IMR-90 (cell line): ENCODE results near the gene RPS29. TPM values are rescaled to one million over a fixed set of nuclear protein-coding genes. Genes with fewer than 3 reads are reported as not detected.

Source experiments
- ATAC-seq: fragments of 200-7000 bp; cut with Tn5 transposase; 2 replicates; pipeline ENCODE4 v1.9.1; 2020; ENCODE audit warnings: low read depth, mild to moderate bottlenecking, moderate library complexity
- BruUV-seq: library from RNA; stranded (reverse); fragments of 400-500 nt; replicated peaks from 2 replicates; lab custom pipeline; 2021; lab: Mats Ljungman, UMichigan
- CTCF ChIA-PET: fragments of 300-600 bp; formaldehyde crosslinking; extraction: SDS; loops from one replicate; lab custom pipeline; 2021; ENCODE audit warnings: antibody characterized with exemption; lab: Yijun Ruan, JAX
- POLR2A ChIA-PET: fragments of 300-600 bp; sonication (Branson Sonifier 250); formaldehyde crosslinking; loops from one replicate; lab custom pipeline; 2022; ENCODE audit warnings: antibody characterized with exemption; ENCODE audit not compliant: unreplicated experiment; lab: Charles Lee
- DNase-seq: peaks from one replicate; pipeline ENCODE4 v3.0.0; 2013
- H2AFZ ChIP-seq: replicated peaks from 2 replicates; pipeline ENCODE3; 2013; ENCODE audit warnings: low read length, mild to moderate bottlenecking; ENCODE audit not compliant: poor library complexity
- H2AK5ac ChIP-seq: 2 replicates; pipeline ENCODE4 v1.6.1; 2013; ENCODE audit warnings: low read depth, low read length, inconsistent platforms
- H2AK9ac ChIP-seq: replicated peaks from 2 replicates; pipeline ENCODE3; 2013; ENCODE audit warnings: mild to moderate bottlenecking, low read depth, low read length, moderate library complexity; ENCODE audit not compliant: poor library complexity
- H2BK120ac ChIP-seq: 2 replicates; pipeline ENCODE4 v1.6.1; 2013; ENCODE audit warnings: low read depth, low read length, inconsistent platforms
- H2BK15ac ChIP-seq: 3 replicates; pipeline ENCODE4 v1.6.1; 2013; ENCODE audit warnings: low read depth, low read length, inconsistent platforms
- H2BK20ac ChIP-seq: 2 replicates; pipeline ENCODE4 v1.6.1; 2013; ENCODE audit warnings: low read depth, mild to moderate bottlenecking, inconsistent platforms, low read length, moderate library complexity
- H2BK5ac ChIP-seq: 2 replicates; pipeline ENCODE4 v1.6.1; 2013; ENCODE audit warnings: mild to moderate bottlenecking, low read depth, low read length, inconsistent platforms; ENCODE audit not compliant: poor library complexity, severe bottlenecking
- H3K14ac ChIP-seq: replicated peaks from 2 replicates; pipeline ENCODE4 v1.6.1; 2013; ENCODE audit warnings: low read depth, low read length, inconsistent platforms
- H3K18ac ChIP-seq: 2 replicates; pipeline ENCODE4 v1.6.1; 2013; ENCODE audit warnings: low read depth, low read length, control low read depth
- H3K23ac ChIP-seq: 2 replicates; pipeline ENCODE4 v1.6.1; 2013; ENCODE audit warnings: low read depth, low read length, inconsistent platforms
- H3K27ac ChIP-seq: 2 replicates; pipeline ENCODE4 v1.5.1; 2013; ENCODE audit warnings: mild to moderate bottlenecking, control low read depth, low read length; ENCODE audit not compliant: insufficient read depth
- H3K27me3 ChIP-seq: 2 replicates; pipeline ENCODE4 v1.6.1; 2013; ENCODE audit warnings: low read length; ENCODE audit not compliant: control insufficient read depth, insufficient read depth
- H3K36me3 ChIP-seq: 2 replicates; pipeline ENCODE4 v1.6.1; 2013; ENCODE audit warnings: low read length, mixed read lengths; ENCODE audit not compliant: control insufficient read depth, insufficient read depth
- H3K4ac ChIP-seq: 2 replicates; pipeline ENCODE4 v1.6.1; 2013; ENCODE audit warnings: low read depth, low read length, inconsistent platforms
- H3K4me1 ChIP-seq: 2 replicates; pipeline ENCODE4 v1.6.1; 2013; ENCODE audit warnings: low read length, mixed read lengths; ENCODE audit not compliant: control insufficient read depth, insufficient read depth
- H3K4me2 ChIP-seq: 2 replicates; pipeline ENCODE4 v1.6.1; 2013; ENCODE audit warnings: low read depth, mild to moderate bottlenecking, control low read depth, low read length, moderate library complexity
- H3K4me3 ChIP-seq: 2 replicates; pipeline ENCODE4 v1.5.1; 2013; ENCODE audit warnings: low read depth, mild to moderate bottlenecking, control low read depth, low read length, moderate library complexity; ENCODE audit not compliant: insufficient read depth
- H3K56ac ChIP-seq: 2 replicates; pipeline ENCODE4 v1.6.1; 2013; ENCODE audit warnings: low read length, inconsistent platforms; ENCODE audit not compliant: insufficient read depth; ENCODE audit errors: extremely low read depth
- H3K79me1 ChIP-seq, 2 experiments: 2 replicates each; pipeline ENCODE4 v1.6.1; 2013; ENCODE audit warnings: low read length in 2 of 2, inconsistent platforms in 1 of 2, low read depth in 1 of 2
- H3K9ac ChIP-seq: 2 replicates; pipeline ENCODE4 v1.6.1; 2013; ENCODE audit warnings: low read depth, low read length, control low read depth
- H3K9me1 ChIP-seq: 2 replicates; pipeline ENCODE4 v1.6.1; 2013; ENCODE audit warnings: low read length, inconsistent platforms; ENCODE audit not compliant: insufficient read depth
- H3K9me3 ChIP-seq: 2 replicates; pipeline ENCODE4 v1.6.1; 2013; ENCODE audit warnings: low read length; ENCODE audit not compliant: control insufficient read depth, insufficient read depth
- H4K20me1 ChIP-seq: 2 replicates; pipeline ENCODE4 v1.6.1; 2013; ENCODE audit warnings: low read length, inconsistent platforms; ENCODE audit not compliant: insufficient read depth
- H4K5ac ChIP-seq: 2 replicates; pipeline ENCODE4 v1.6.1; 2013; ENCODE audit warnings: mild to moderate bottlenecking, low read depth, low read length, control low read depth
- H4K8ac ChIP-seq, 2 experiments: 2 replicates each; pipeline ENCODE4 v1.6.1; 2013; ENCODE audit warnings: low read depth in 2 of 2, low read length in 2 of 2, control low read depth in 1 of 2, inconsistent platforms in 1 of 2
- H4K91ac ChIP-seq: 2 replicates; pipeline ENCODE4 v1.6.1; 2013; ENCODE audit warnings: low read depth, low read length, inconsistent platforms; ENCODE audit not compliant: insufficient read depth
- BHLHE40 ChIP-seq: fragments of 150-350 bp; IDR thresholded peaks from 2 replicates; pipeline ENCODE4 v1.6.1; 2016; ENCODE audit warnings: mild to moderate bottlenecking, low read depth, low read length
- CEBPB ChIP-seq: IDR thresholded peaks from 2 replicates; pipeline ENCODE4 v1.6.1; 2012; ENCODE audit warnings: low read depth, low read length, improper control_type of control experiment
- CHD1 ChIP-seq: IDR thresholded peaks from 2 replicates; pipeline ENCODE4 v1.6.1; 2012; ENCODE audit warnings: low read depth, low read length, improper control_type of control experiment
- CTCF ChIP-seq: conservative IDR thresholded peaks from 2 replicates; pipeline ENCODE4 v1.5.1; 2012; ENCODE audit warnings: mild to moderate bottlenecking, low read depth, low read length, improper control_type of control experiment
- ELK1 ChIP-seq: fragments of 150-350 bp; IDR thresholded peaks from 2 replicates; pipeline ENCODE4 v1.6.1; 2016; ENCODE audit warnings: low read depth, mild to moderate bottlenecking, low read length, moderate library complexity, borderline replicate concordance
- FOS ChIP-seq: fragments of 150-350 bp; IDR thresholded peaks from 2 replicates; pipeline ENCODE4 v1.6.1; 2016; ENCODE audit warnings: low read depth, low read length
- MAFK ChIP-seq: IDR thresholded peaks from 2 replicates; pipeline ENCODE4 v1.6.1; 2012; ENCODE audit warnings: low read depth, low read length, improper control_type of control experiment
- MAZ ChIP-seq: IDR thresholded peaks from 2 replicates; pipeline ENCODE4 v1.6.1; 2012; ENCODE audit warnings: low read depth, mild to moderate bottlenecking, low read length, improper control_type of control experiment, moderate library complexity, borderline replicate concordance
- MXI1 ChIP-seq: IDR thresholded peaks from 2 replicates; pipeline ENCODE4 v1.6.1; 2012; ENCODE audit warnings: low read depth, mild to moderate bottlenecking, low read length, moderate library complexity, borderline replicate concordance
- NFE2L2 ChIP-seq: fragments of 150-350 bp; IDR thresholded peaks from 2 replicates; pipeline ENCODE4 v1.6.1; 2016; ENCODE audit warnings: low read depth, mild to moderate bottlenecking, low read length
- POLR2A ChIP-seq: IDR thresholded peaks from 2 replicates; pipeline ENCODE4 v1.6.1; 2012; ENCODE audit warnings: mild to moderate bottlenecking, low read depth, low read length
- RAD21 ChIP-seq: IDR thresholded peaks from 2 replicates; pipeline ENCODE4 v1.6.1; 2012; ENCODE audit warnings: low read length, improper control_type of control experiment
- RCOR1 ChIP-seq: IDR thresholded peaks from 2 replicates; pipeline ENCODE4 v1.6.1; 2012; ENCODE audit warnings: mild to moderate bottlenecking, low read length, improper control_type of control experiment; ENCODE audit not compliant: insufficient replicate concordance
- RFX5 ChIP-seq: IDR thresholded peaks from 2 replicates; pipeline ENCODE4 v1.8.0; 2012; ENCODE audit warnings: low read depth, mild to moderate bottlenecking, low read length, moderate library complexity
- SMC3 ChIP-seq: fragments of 150-350 bp; IDR thresholded peaks from 2 replicates; pipeline ENCODE4 v1.6.1; 2016; ENCODE audit warnings: low read depth, mild to moderate bottlenecking, antibody characterized with exemption, low read length, moderate library complexity
- USF2 ChIP-seq: fragments of 150-350 bp; IDR thresholded peaks from 2 replicates; pipeline ENCODE4 v1.6.1; 2017; ENCODE audit warnings: mild to moderate bottlenecking, antibody characterized with exemption, low read length, low read depth
- WGBS, 2 experiments: methylation state at CpG; one replicate each; pipeline versions ENCODE4 v1.1.5 to v1.1.7; 2013; ENCODE audit warnings: missing lambda C conversion rate in 2 of 2; ENCODE audit not compliant: insufficient read length in 1 of 2; ENCODE audit errors: extremely low coverage in 2 of 2; 5-methylcytosine and 5-hydroxymethylcytosine counted together
- dilution Hi-C: fragments of 300-500 bp; cut with HindIII; formaldehyde crosslinking; loops from one replicate; pipeline ENCODE4 v1.14.3; 2018; ENCODE audit warnings: low sequenced_read_pairs; ENCODE audit not compliant: unreplicated experiment
- in situ Hi-C: fragments of 300-500 bp; cut with MboI; formaldehyde crosslinking; loops from 3 replicates; pipeline ENCODE4 v1.14.3; 2019; ENCODE audit warnings: low sequenced_read_pairs, inconsistent platforms, mixed read lengths
- intact Hi-C: fragments of 100-400 bp; cut with micrococcal nuclease; formaldehyde crosslinking; loops from 2 replicates; pipeline ENCODE4 v1.10.0; 2022
- polyA plus RNA-seq, 3 experiments: library from polyadenylated mRNA; depleted of rRNA; stranded (reverse); fragments of >200 nt; gene quantifications; 2 replicates each; pipeline ENCODE4 v1.2.3, GENCODE V29; 2012; ENCODE audit warnings: low replicate concordance in 1 of 3
- total RNA-seq: library from RNA; depleted of rRNA; stranded (reverse); fragments of >200 nt; gene quantifications from 2 replicates; pipeline ENCODE4 v1.2.3, GENCODE V29; 2012

The RPS29 gene
- total and polyA plus RNA-seq, 2 of the 4 experiments (the other 2 are of a cell fraction): 318 to 10,393 TPM

GRCh38 chr14:49622022-49622607 lies 35.9 kb upstream of the RPS29 start:
- H3K9ac ChIP-seq: peak overlapping the region; percentile 86
- no peak overlapping the region for H2BK15ac ChIP-seq
- peak overlapping the region; percentile 36 for H2BK5ac ChIP-seq
- peak overlapping the region; percentile 83 for H3K4me2 ChIP-seq
- H2BK120ac ChIP-seq: no peak overlapping the region
- in situ Hi-C loops: no loop called here
- no peak overlapping the region for H2AK5ac ChIP-seq
- no peak overlapping the region for H3K56ac ChIP-seq
- peak overlapping the region; percentile 14; the same call in 1 of the 2 replicates for H3K4ac ChIP-seq
- dilution Hi-C loops: no loop called here
- no peak for TF ChIP-seq MAZ
- no peak for TF ChIP-seq CHD1
- no peak for TF ChIP-seq BHLHE40
- TF ChIP-seq RFX5: no peak
- no peak for TF ChIP-seq POLR2A
- no peak for TF ChIP-seq USF2
- no peak for TF ChIP-seq SMC3
- TF ChIP-seq CEBPB: no peak
- no peak for TF ChIP-seq NFE2L2
- TF ChIP-seq RCOR1: no peak
- no peak for TF ChIP-seq ELK1
- no peak for TF ChIP-seq MXI1
- TF ChIP-seq CTCF: no peak
- TF ChIP-seq MAFK: no peak
- TF ChIP-seq RAD21: no peak
- no peak for TF ChIP-seq FOS
- H3K79me1 ChIP-seq: peaks cover 7 to 53% of the 10 kb centered on the region in 2 experiments; a peak in 3 of 4 replicates
- no peak overlapping the region for H4K8ac ChIP-seq
- no peak overlapping the region for H4K5ac ChIP-seq
- H3K4me1 ChIP-seq: peaks cover 12% of the 10 kb centered on the region
- H3K36me3 ChIP-seq: peaks cover 12% of the 10 kb centered on the region
- H2BK20ac ChIP-seq: no peak overlapping the region
- ATAC-seq (no peak), DNase-seq (no peak)
- POLR2A ChIA-PET: interaction anchor here (0.6 kb wide), 1 partner anchor 201 kb away, joined by 18 read pairs; no protein-coding TSS in a partner anchor
- no peak overlapping the region for H2AK9ac ChIP-seq
- no peak overlapping the region for H4K91ac ChIP-seq
- peak overlapping the region; percentile 90 for H3K23ac ChIP-seq
- H4K20me1 ChIP-seq: peaks cover 45% of the 10 kb centered on the region
- H3K18ac ChIP-seq: no peak overlapping the region
- 14% methylated on average over 1 of the region's 3 CpGs; no CpG with 5 or more reads in 1 of the 2 experiments for WGBS, 2 experiments
- CTCF ChIA-PET: no interaction called here
- peak overlapping the region; percentile 54; the same call in 1 of the 2 replicates for H3K27ac ChIP-seq
- H3K9me1 ChIP-seq: peaks cover 5% of the 10 kb centered on the region
- peak overlapping the region; percentile 84 for H3K4me3 ChIP-seq
- intact Hi-C loops: no loop called here
- H3K14ac ChIP-seq: peak overlapping the region; percentile 27; the same call in 1 of the 2 replicates
- TSS peak; percentile 84 for BruUV-seq
- no peaks in the 10 kb centered on the region for H3K27me3 ChIP-seq
- no peak overlapping the region for H2AFZ ChIP-seq
- no peaks in the 10 kb centered on the region for H3K9me3 ChIP-seq
